ENCODE data around the gene OSTC.

DNA sequence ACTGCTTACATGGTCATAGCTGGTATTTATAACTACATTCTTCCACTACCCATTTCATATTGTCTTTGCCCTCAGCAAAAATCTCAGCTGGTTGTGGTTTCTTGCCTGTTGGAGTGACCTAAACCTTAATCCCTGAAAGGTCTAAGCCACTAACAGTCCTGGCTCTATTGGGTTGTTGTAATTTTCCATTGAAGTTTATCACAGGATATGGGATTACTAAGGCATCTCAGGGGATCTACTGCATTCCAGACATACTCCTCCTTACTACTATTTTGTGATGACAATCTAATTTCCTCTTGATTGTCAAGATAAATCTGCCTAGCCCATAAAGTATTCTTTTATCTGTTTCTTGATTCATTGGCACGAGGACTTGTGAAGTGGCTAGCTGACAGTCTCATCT is 6.2 kb upstream of the OSTC start:
- no peak for TF ChIP-seq CTCF (IDR thresholded peaks at IDR 0.05; ENCODE audit: low read length)
- TF ChIP-seq EZH2 (optimal IDR thresholded peaks at IDR 0.05; ENCODE audit: low read depth, low read length) = no peak
- no peak for TF ChIP-seq EZH2phosphoT487 (IDR thresholded peaks at IDR 0.05; ENCODE audit: low read length)
